Adrenal gland (tissue), 12 donors: ENCODE data around the gene XCL2. TPM values are rescaled to one million over a fixed set of nuclear protein-coding genes. Genes with fewer than 3 reads are reported as not detected.

Source experiments
- DNase-seq, 7 donors: peaks; one replicate each; pipeline ENCODE4 v3.0.0-alpha.2; 2019 to 2020
- H3K27ac ChIP-seq, 5 donors: fragments of 200-600 bp; sonication (generic) in 4 of 5; 1 replicate in 3 of 5; 2 replicates in 2 of 5; pipeline versions ENCODE4 v1.5.1 to v1.8.0; 2016 to 2020; ENCODE audit warnings: mild to moderate bottlenecking in 1 of 5
- H3K27me3 ChIP-seq: fragments of 200-600 bp; 2 replicates; pipeline ENCODE4 v1.8.0; 2021
- H3K36me3 ChIP-seq, 2 donors: fragments of 200-600 bp; replicated peaks in 1 of 2; 1 replicate in 1 of 2; 2 replicates in 1 of 2; pipeline versions ENCODE4 v1.5.1 to v1.8.0; 2018 to 2022
- H3K4me1 ChIP-seq, 2 donors: fragments of 200-600 bp; replicated peaks in 1 of 2; 1 replicate in 1 of 2; 2 replicates in 1 of 2; pipeline versions ENCODE4 v1.5.1 to v1.8.0; 2018 to 2021
- H3K4me3 ChIP-seq, 4 donors: fragments of 200-600 bp; sonication (generic) in 3 of 4; one replicate each; pipeline ENCODE4 v1.5.1; 2016 to 2018
- H3K9me3 ChIP-seq, 3 donors: fragments of 200-600 bp; sonication (generic) in 1 of 3; replicated peaks in 1 of 3; 1 replicate in 2 of 3; 2 replicates in 1 of 3; pipeline versions ENCODE4 v1.5.1 to v1.8.0; 2016 to 2021
- POLR2A ChIP-seq, 2 donors: fragments of 450-650 bp; IDR thresholded peaks; one replicate each; pipeline ENCODE4 v1.6.1; 2017; ENCODE audit warnings: antibody characterized with exemption in 2 of 2, mild to moderate bottlenecking in 2 of 2, moderate library complexity in 1 of 2
- WGBS, 4 donors: extraction: QIAGEN DNeasy Blood & Tissue Kit in 2 of 4; methylation state at CpG; one replicate each; pipeline versions ENCODE4 v1.1.5 to v1.1.7; 2013 to 2017; 5-methylcytosine and 5-hydroxymethylcytosine counted together
- intact Hi-C, 2 donors: fragments of 100-400 bp; cut with DNase I; formaldehyde crosslinking; loops; one replicate each; pipeline versions ENCODE4 v1.14.1 to v1.15.0; 2022 to 2023
- polyA plus RNA-seq, 3 donors: library from polyadenylated mRNA; stranded (reverse); fragments of 200-250 nt in 2 of 3; fragments of 350-450 nt in 1 of 3; fragmentation: Illumina TruSeq in 1 of 3; extraction: RNeasy Lipid Tissue Mini Kit (QIAGEN cat#74804) in 1 of 3; gene quantifications; one replicate each; pipeline ENCODE4 v1.2.3, GENCODE V29; 2013 to 2014
- total RNA-seq, 9 donors: library from RNA; depleted of rRNA in 4 of 9; stranded (reverse); fragments of >200 nt in 4 of 9; fragments of 120-200 nt in 1 of 9; fragmentation: NEBNext Ultra II Directional in 1 of 9; extraction: Animal tissue kit (Norgen Biotek cat#: 25700) in 1 of 9; gene quantifications; one replicate each; pipeline versions ENCODE4 v1.1.0 to v1.2.4, GENCODE V29; 2013 to 2023
- TF ChIP-seq, protein P1 (sequence below), 6 experiments: fragments of 450-650 bp in 4 of 6; fragments of 200-600 bp in 2 of 6; sonication (generic) in 1 of 6; IDR thresholded peaks; 1 replicate in 5 of 6; 2 replicates in 1 of 6; pipeline versions ENCODE4 v1.5.1 to v1.8.0; 2016 to 2021; ENCODE audit warnings: antibody characterized with exemption in 6 of 6, mild to moderate bottlenecking in 2 of 6, moderate library complexity in 1 of 6
- donor health status: healthy with polysubstance abuse.
- donor health status: Bipolar disorder and iron deficiency.
- donor health status: DM: yes; HTN: yes; CAD: no.
- donor health status: DM: no; HTN: no; CAD: no.
- donor health status: DM: no; HTN: no; CAD: no.
- donor health status: DM: yes; HTN: yes; CAD: no.

The XCL2 gene
- total and polyA plus RNA-seq, 12 donors, result 0.33 to 1.5 (median 0.33) TPM; not detected in 9

DNA sequence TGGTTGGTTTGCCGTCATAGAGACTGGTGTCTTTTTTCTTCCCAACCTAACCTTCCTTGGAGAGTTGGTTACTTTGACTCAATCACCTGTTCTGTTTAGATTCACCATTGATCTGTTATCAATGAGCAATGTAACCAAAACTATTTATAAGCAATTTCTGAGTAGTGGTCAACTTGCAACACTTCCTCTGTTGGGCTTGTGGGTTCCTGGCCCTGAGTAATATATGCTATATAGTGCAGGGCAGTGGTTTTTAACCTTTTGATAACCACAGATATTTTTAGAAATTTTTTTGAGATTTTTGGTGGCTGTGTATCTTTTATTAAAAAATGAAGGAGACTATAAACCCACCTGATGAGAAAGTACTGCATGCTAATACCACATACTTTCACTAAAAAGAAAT lies 23.2 kb upstream of the XCL2 start:
- H3K27ac ChIP-seq, result no peak overlapping the region
- H3K4me3 ChIP-seq, result no peak overlapping the region
- no peak for DNase-seq
- H3K36me3 ChIP-seq, result no peaks in the 10 kb centered on the region
- H3K9me3 ChIP-seq, result no peaks in the 10 kb centered on the region
- 69 to 94% (median 80%) methylated on average over 1 of the region's 1 CpG for WGBS, 4 donors
- H3K27me3 ChIP-seq, result no peaks in the 10 kb centered on the region
- TF ChIP-seq POLR2A (IDR thresholded peaks at IDR 0.05), result no peak
- TF ChIP-seq, protein P1, sequence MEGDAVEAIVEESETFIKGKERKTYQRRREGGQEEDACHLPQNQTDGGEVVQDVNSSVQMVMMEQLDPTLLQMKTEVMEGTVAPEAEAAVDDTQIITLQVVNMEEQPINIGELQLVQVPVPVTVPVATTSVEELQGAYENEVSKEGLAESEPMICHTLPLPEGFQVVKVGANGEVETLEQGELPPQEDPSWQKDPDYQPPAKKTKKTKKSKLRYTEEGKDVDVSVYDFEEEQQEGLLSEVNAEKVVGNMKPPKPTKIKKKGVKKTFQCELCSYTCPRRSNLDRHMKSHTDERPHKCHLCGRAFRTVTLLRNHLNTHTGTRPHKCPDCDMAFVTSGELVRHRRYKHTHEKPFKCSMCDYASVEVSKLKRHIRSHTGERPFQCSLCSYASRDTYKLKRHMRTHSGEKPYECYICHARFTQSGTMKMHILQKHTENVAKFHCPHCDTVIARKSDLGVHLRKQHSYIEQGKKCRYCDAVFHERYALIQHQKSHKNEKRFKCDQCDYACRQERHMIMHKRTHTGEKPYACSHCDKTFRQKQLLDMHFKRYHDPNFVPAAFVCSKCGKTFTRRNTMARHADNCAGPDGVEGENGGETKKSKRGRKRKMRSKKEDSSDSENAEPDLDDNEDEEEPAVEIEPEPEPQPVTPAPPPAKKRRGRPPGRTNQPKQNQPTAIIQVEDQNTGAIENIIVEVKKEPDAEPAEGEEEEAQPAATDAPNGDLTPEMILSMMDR (IDR thresholded peaks at IDR 0.05), result no peak
- intact Hi-C loops, result loop anchor here in 1 of 2 donors (10.0 kb wide), 1 partner anchor 222 kb away; no protein-coding TSS in a partner anchor
- H3K4me1 ChIP-seq, result no peaks in the 10 kb centered on the region

DNA sequence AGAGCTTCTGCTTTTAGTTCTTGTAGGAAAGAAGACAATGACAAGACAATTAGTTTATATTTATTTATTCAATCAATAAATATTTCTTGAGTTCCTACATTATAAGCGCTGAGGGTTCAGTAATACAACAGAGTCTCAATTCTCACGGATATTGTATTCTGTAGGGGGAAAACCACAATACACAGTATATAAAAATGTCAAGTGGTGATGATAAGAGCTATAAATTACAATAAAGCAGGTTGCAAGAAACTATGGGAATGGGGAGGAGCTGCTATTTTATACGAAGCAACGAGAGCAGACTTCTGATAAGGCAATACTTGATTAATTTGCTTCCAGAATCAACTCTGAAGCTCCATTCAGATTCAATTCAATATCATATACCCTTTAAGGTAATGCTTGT lies 22.0 kb upstream of the XCL2 start:
- no peaks in the 10 kb centered on the region for H3K36me3 ChIP-seq
- H3K27ac ChIP-seq, result no peak overlapping the region
- intact Hi-C loops, result loop anchor here in 1 of 2 donors (10.0 kb wide), 1 partner anchor 221 kb away; no protein-coding TSS in a partner anchor
- no peaks in the 10 kb centered on the region for H3K9me3 ChIP-seq
- H3K4me3 ChIP-seq, result no peak overlapping the region
- no peaks in the 10 kb centered on the region for H3K4me1 ChIP-seq
- H3K27me3 ChIP-seq, result no peaks in the 10 kb centered on the region
- WGBS, 4 donors, result 44 to 55% (median 46%) methylated on average over 4 of the region's 4 CpGs
- TF ChIP-seq POLR2A (IDR thresholded peaks at IDR 0.05), result no peak
- TF ChIP-seq, protein P1 (IDR thresholded peaks at IDR 0.05), result no peak
- no peak for DNase-seq

DNA sequence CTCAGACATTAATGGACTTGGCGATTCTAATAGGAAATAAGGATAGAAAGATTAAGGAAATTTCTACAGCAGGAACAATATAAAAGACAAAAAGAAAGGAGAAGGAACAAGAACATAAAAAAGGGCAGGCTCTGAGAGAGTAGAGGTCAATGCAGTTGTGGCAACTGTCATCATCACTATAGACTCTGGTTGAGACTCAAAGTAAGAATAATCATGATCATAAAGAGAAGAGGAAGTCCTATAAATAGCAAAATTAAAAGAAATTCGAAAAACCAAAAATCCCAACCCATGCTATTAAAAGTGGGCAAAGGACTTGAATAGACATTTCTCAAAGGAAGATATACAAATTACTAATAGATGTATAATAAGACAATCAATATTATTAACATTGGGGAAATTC lies 18.2 kb upstream of the XCL2 start:
- Histone ChIP-seq H3K27ac (no peak overlapping the region), H3K27me3 (no peaks in the 10 kb centered on the region), H3K4me1 (no peaks in the 10 kb centered on the region), H3K9me3 (no peaks in the 10 kb centered on the region), H3K36me3 (no peaks in the 10 kb centered on the region), H3K4me3 (no peak overlapping the region)
- intact Hi-C loops, result loop anchor here in 1 of 2 donors (10.0 kb wide), 1 partner anchor 217 kb away; no protein-coding TSS in a partner anchor
- TF ChIP-seq POLR2A (IDR thresholded peaks at IDR 0.05), result no peak
- TF ChIP-seq, protein P1 (IDR thresholded peaks at IDR 0.05), result no peak
- DNase-seq, result no peak
- WGBS, 4 donors, result 53 to 65% (median 58%) methylated on average over 2 of the region's 2 CpGs

DNA sequence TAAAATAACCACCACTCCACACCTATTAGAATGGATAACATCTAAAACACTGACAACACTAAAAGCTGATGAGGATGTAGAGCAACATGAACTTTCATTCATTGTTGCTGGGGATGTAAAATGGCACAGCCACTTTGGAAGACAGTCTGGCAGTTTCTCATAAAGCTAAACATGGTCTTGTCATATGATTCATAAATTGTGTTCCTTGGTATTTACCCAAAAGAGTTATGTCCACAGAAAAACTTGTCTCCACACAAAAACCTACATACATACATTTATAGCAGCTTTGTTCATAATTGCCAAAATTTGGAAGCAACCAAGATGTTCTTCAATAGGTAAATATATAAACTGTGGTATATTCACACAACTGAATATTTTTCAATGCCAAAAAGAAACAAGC lies 16.6 kb upstream of the XCL2 start:
- no peaks in the 10 kb centered on the region for H3K9me3 ChIP-seq
- TF ChIP-seq POLR2A (IDR thresholded peaks at IDR 0.05), result no peak
- TF ChIP-seq, protein P1 (IDR thresholded peaks at IDR 0.05), result no peak
- H3K4me3 ChIP-seq, result no peak overlapping the region
- no peaks in the 10 kb centered on the region for H3K36me3 ChIP-seq
- no peaks in the 10 kb centered on the region for H3K27me3 ChIP-seq
- intact Hi-C loops, result loop anchor here in 1 of 2 donors (10.0 kb wide), 1 partner anchor 216 kb away; no protein-coding TSS in a partner anchor
- no peaks in the 10 kb centered on the region for H3K4me1 ChIP-seq
- DNase-seq, result no peak
- no peak overlapping the region for H3K27ac ChIP-seq
